Immature natural killer cell (primary cell): ENCODE data around the gene PPCDC. TPM values are rescaled to one million over a fixed set of nuclear protein-coding genes. Genes with fewer than 3 reads are reported as not detected.

Experiments
- polyA plus RNA-seq, 3 donors: library from polyadenylated mRNA; unstranded; fragments of 300-500 nt; fragmentation: Illumina TruSeq; gene quantifications; one replicate each; pipeline ENCODE4 v1.2.3, GENCODE V29; 2021

PPCDC gene
- polyA plus RNA-seq, 3 donors from 2014 or later, result 20.8 to 23.9 (median 23.1) TPM

Other genes with a start within 250 kb of the PPCDC start
- gene CSK, start 241.5 kb upstream of the PPCDC start, polyA plus RNA-seq, result 100 to 1,000 TPM in 1 of 3 donors, 10 to 100 TPM in 2; 94.0 to 180 (median 95.9) TPM
- not detected for gene LMAN1L, start 210.8 kb upstream of the PPCDC start, polyA plus RNA-seq
- gene CPLX3, start 197.0 kb upstream of the PPCDC start, polyA plus RNA-seq, result not detected
- gene ULK3, start 180.4 kb upstream of the PPCDC start, polyA plus RNA-seq, result 10 to 100 TPM; 26.0 to 48.4 (median 32.0) TPM
- gene SCAMP2, start 150.2 kb upstream of the PPCDC start, polyA plus RNA-seq, result 100 to 1,000 TPM; 115 to 181 (median 141) TPM
- gene MPI, start 133.5 kb upstream of the PPCDC start, polyA plus RNA-seq, result 10 to 100 TPM; 38.3 to 42.0 (median 40.9) TPM
- 10 to 100 TPM in 2 of 3 donors, 1 to 10 TPM in 1; 9.5 to 29.6 (median 24.8) TPM for gene FAM219B, start 116.7 kb upstream of the PPCDC start, polyA plus RNA-seq
- gene COX5A, start 85.5 kb upstream of the PPCDC start, polyA plus RNA-seq, result 100 to 1,000 TPM; 373 to 458 (median 447) TPM
- 1 to 10 TPM; 1.4 to 3.1 (median 2.1) TPM for gene RPP25, start 66.8 kb upstream of the PPCDC start, polyA plus RNA-seq
- not detected for gene SCAMP5, start 28.0 kb upstream of the PPCDC start, polyA plus RNA-seq
- gene C15orf39, start 178.3 kb downstream of the PPCDC start, polyA plus RNA-seq, result 10 to 100 TPM in 1 of 3 donors, 1 to 10 TPM in 2; 3.8 to 14.0 (median 4.7) TPM
- gene GOLGA6C, start 234.7 kb downstream of the PPCDC start, polyA plus RNA-seq, result not detected